Measurements from ENCODE around the gene CD22. TPM values are rescaled to one million over a fixed set of nuclear protein-coding genes. Genes with fewer than 3 reads are reported as not detected.

Gene CD22
- polyA plus RNA-seq, 6 donors from 2014 or later: 364 to 971 (median 552) TPM

GRCh38 chr19:35291259-35291658, 37.7 kb upstream of the CD22 start:
- Mint-ChIP-seq H3K4me1 (peaks cover 22 to 42% (median 40%) of the 10 kb centered on the region in 3 donors), H3K27ac (peak overlapping the region in 2 of 6 donors; percentile 74 to 92), H3K4me3 (peak overlapping the region in 1 of 8 donors; percentile 47), H3K27me3 (no peaks in the 10 kb centered on the region), H3K9me3 (no peaks in the 10 kb centered on the region), H3K36me3 (no peaks in the 10 kb centered on the region)
- no peak for ATAC-seq (ENCODE audit: low read depth in 2 of 2)
- no peak for DNase-seq

GRCh38 chr19:35291916-35292315, 37.1 kb upstream of the CD22 start, which contains the start of gene MAG:
Gene MAG, plus strand, starts transcription at chr19:35292161. Its CDS starts 3,248 bp downstream, at chr19:35295409.
- H3K4me1 Mint-ChIP-seq: peaks cover 22 to 41% (median 40%) of the 10 kb centered on the region in 3 donors
- H3K9me3 Mint-ChIP-seq: no peaks in the 10 kb centered on the region
- H3K27ac Mint-ChIP-seq: peak within 1 kb of the TSS in 3 of 6 donors; percentile 74 to 92 (median 75)
- ATAC-seq (ENCODE audit: low read depth in 2 of 2) (no peak), DNase-seq (no peak)
- H3K36me3 Mint-ChIP-seq: no peaks in the 10 kb centered on the region
- H3K4me3 Mint-ChIP-seq: peak within 1 kb of the TSS in 1 of 8 donors; percentile 47
- H3K27me3 Mint-ChIP-seq: no peaks in the 10 kb centered on the region

GRCh38 chr19:35292421-35293362, 36.3 kb upstream of the CD22 start:
- DNase-seq (no peak), ATAC-seq (ENCODE audit: low read depth in 2 of 2) (no peak)
- Mint-ChIP-seq H3K27me3 (no peaks in the 10 kb centered on the region), H3K27ac (peak overlapping the region in 1 of 6 donors; percentile 75), H3K9me3 (no peaks in the 10 kb centered on the region), H3K4me3 (no peak overlapping the region), H3K4me1 (peaks cover 22 to 40% (median 34%) of the 10 kb centered on the region in 3 donors), H3K36me3 (no peaks in the 10 kb centered on the region)

GRCh38 chr19:35293363-35293739, 35.6 kb upstream of the CD22 start:
- H3K27ac Mint-ChIP-seq: peak overlapping the region in 1 of 6 donors; percentile 20
- H3K27me3 Mint-ChIP-seq: no peaks in the 10 kb centered on the region
- no peaks in the 10 kb centered on the region for H3K9me3 Mint-ChIP-seq
- H3K36me3 Mint-ChIP-seq: no peaks in the 10 kb centered on the region
- H3K4me1 Mint-ChIP-seq: peaks cover 22 to 40% (median 33%) of the 10 kb centered on the region in 3 donors
- DNase-seq (no peak), ATAC-seq (ENCODE audit: low read depth in 2 of 2) (no peak)
- H3K4me3 Mint-ChIP-seq: no peak overlapping the region

GRCh38 chr19:35293808-35294207, 35.2 kb upstream of the CD22 start:
- Mint-ChIP-seq H3K4me1 (peaks cover 22 to 40% (median 31%) of the 10 kb centered on the region in 3 donors), H3K9me3 (no peaks in the 10 kb centered on the region), H3K36me3 (no peaks in the 10 kb centered on the region), H3K4me3 (no peak overlapping the region), H3K27me3 (no peaks in the 10 kb centered on the region), H3K27ac (peak overlapping the region in 1 of 6 donors; percentile 15)
- ATAC-seq (ENCODE audit: low read depth in 2 of 2): no peak
- DNase-seq: no peak

- H3K9me3 Mint-ChIP-seq: no peaks in the 10 kb centered on the region
- ATAC-seq (ENCODE audit: low read depth in 2 of 2): no peak
- H3K27ac Mint-ChIP-seq: peak overlapping the region in 2 of 6 donors; percentile 50 to 61
- peaks cover 22 to 40% (median 31%) of the 10 kb centered on the region in 3 donors for H3K4me1 Mint-ChIP-seq
- no peak for DNase-seq
- no peaks in the 10 kb centered on the region for H3K36me3 Mint-ChIP-seq
- no peak overlapping the region for H3K4me3 Mint-ChIP-seq
- no peaks in the 10 kb centered on the region for H3K27me3 Mint-ChIP-seq
Observed at GRCh38 chr19:35294328-35294727, 34.7 kb upstream of the CD22 start.

- Mint-ChIP-seq H3K36me3 (no peaks in the 10 kb centered on the region), H3K4me1 (peaks cover 22 to 40% (median 31%) of the 10 kb centered on the region in 3 donors), H3K27ac (peak overlapping the region in 4 of 6 donors; percentile 4 to 80 (median 42)), H3K27me3 (no peaks in the 10 kb centered on the region), H3K9me3 (no peaks in the 10 kb centered on the region), H3K4me3 (peak overlapping the region in 7 of 8 donors; percentile 23 to 81 (median 55))
- DNase-seq: no peak
- peak in 1 of 2 donors; percentile 22 for ATAC-seq (ENCODE audit: low read depth in 2 of 2)
Observed at GRCh38 chr19:35294859-35295791, 33.9 kb upstream of the CD22 start.

GRCh38 chr19:35295792-35296462, 33.1 kb upstream of the CD22 start:
- no peaks in the 10 kb centered on the region for H3K36me3 Mint-ChIP-seq

GRCh38 chr19:35296644-35297514, 32.1 kb upstream of the CD22 start:
- H3K4me1 Mint-ChIP-seq: peaks cover 14 to 30% (median 20%) of the 10 kb centered on the region in 3 donors
- H3K9me3 Mint-ChIP-seq: no peaks in the 10 kb centered on the region
- DNase-seq (no peak), ATAC-seq (ENCODE audit: low read depth in 2 of 2) (no peak)
- no peak overlapping the region for H3K27ac Mint-ChIP-seq
- H3K36me3 Mint-ChIP-seq: no peaks in the 10 kb centered on the region
- no peak overlapping the region for H3K4me3 Mint-ChIP-seq
- no peaks in the 10 kb centered on the region for H3K27me3 Mint-ChIP-seq

More at GRCh38 chr19:35295792-35296462, 33.1 kb upstream of the CD22 start:
- Mint-ChIP-seq H3K4me3 (peak overlapping the region in 7 of 8 donors; percentile 23 to 81 (median 55)), H3K4me1 (peaks cover 22 to 39% (median 25%) of the 10 kb centered on the region in 3 donors), H3K9me3 (no peaks in the 10 kb centered on the region), H3K27me3 (no peaks in the 10 kb centered on the region), H3K27ac (peak overlapping the region in 4 of 6 donors; percentile 4 to 80 (median 29))
- DNase-seq (peak; percentile 62), ATAC-seq (ENCODE audit: low read depth in 2 of 2) (peak; percentile 82 to 85)

GRCh38 chr19:35297515-35297848, 31.5 kb upstream of the CD22 start:
- Mint-ChIP-seq H3K27me3 (no peaks in the 10 kb centered on the region), H3K9me3 (no peaks in the 10 kb centered on the region), H3K36me3 (no peaks in the 10 kb centered on the region), H3K4me1 (peaks cover 14 to 24% (median 17%) of the 10 kb centered on the region in 3 donors), H3K4me3 (no peak overlapping the region), H3K27ac (no peak overlapping the region)
- ATAC-seq (ENCODE audit: low read depth in 2 of 2) (no peak), DNase-seq (no peak)

- Mint-ChIP-seq H3K9me3 (no peaks in the 10 kb centered on the region), H3K4me1 (peaks cover 11 to 19% (median 12%) of the 10 kb centered on the region in 3 donors), H3K27me3 (no peaks in the 10 kb centered on the region), H3K36me3 (no peaks in the 10 kb centered on the region), H3K27ac (no peak overlapping the region), H3K4me3 (no peak overlapping the region)
- DNase-seq (no peak), ATAC-seq (ENCODE audit: low read depth in 2 of 2) (no peak)
Observed at GRCh38 chr19:35297922-35298321, 31.1 kb upstream of the CD22 start.

- DNase-seq (no peak), ATAC-seq (ENCODE audit: low read depth in 2 of 2) (no peak)
- H3K27ac Mint-ChIP-seq: no peak overlapping the region
- H3K36me3 Mint-ChIP-seq: no peaks in the 10 kb centered on the region
- no peak overlapping the region for H3K4me3 Mint-ChIP-seq
- H3K4me1 Mint-ChIP-seq: peaks cover 8 to 16% (median 10%) of the 10 kb centered on the region in 3 donors
- no peaks in the 10 kb centered on the region for H3K9me3 Mint-ChIP-seq
- no peaks in the 10 kb centered on the region for H3K27me3 Mint-ChIP-seq
Observed at GRCh38 chr19:35298561-35298972, 30.4 kb upstream of the CD22 start.
